GM12878 (cell line): ENCODE results near the gene PLCB4.

Source experiments
- EP300 ChIP-seq, 2 experiments: fragments of 150-350 bp in 1 of 2; IDR thresholded peaks; 2 replicates each; pipeline ENCODE4 v1.6.1; 2011 to 2012; ENCODE audit warnings: low read depth in 2 of 2, low read length in 2 of 2, borderline replicate concordance in 1 of 2, improper control_type of control experiment in 1 of 2, inconsistent platforms in 1 of 2; ENCODE audit not compliant: control insufficient read depth in 1 of 2
- ESRRA ChIP-seq: IDR thresholded peaks from 2 replicates; pipeline ENCODE4 v1.6.1; 2012; ENCODE audit warnings: mild to moderate bottlenecking, low read length, improper control_type of control experiment
- GABPA ChIP-seq: IDR thresholded peaks from 2 replicates; pipeline ENCODE4 v1.6.1; 2014; ENCODE audit warnings: antibody characterized with exemption, low read depth, mild to moderate bottlenecking, inconsistent platforms
- JUND ChIP-seq: IDR thresholded peaks from 2 replicates; pipeline ENCODE4 v1.6.1; 2012; ENCODE audit warnings: low read depth, mild to moderate bottlenecking, low read length, improper control_type of control experiment, moderate library complexity
- TF ChIP-seq, protein P1 (sequence below), 3 experiments: IDR thresholded peaks in 2 of 3; conservative IDR thresholded peaks in 1 of 3; 2 replicates each; pipeline ENCODE4 v1.5.1; 2011; ENCODE audit warnings: low read depth in 3 of 3, low read length in 3 of 3, mild to moderate bottlenecking in 3 of 3, control low read depth in 2 of 3, moderate library complexity in 2 of 3, inconsistent platforms in 1 of 3, mixed read lengths in 1 of 3; ENCODE audit not compliant: control insufficient read depth in 2 of 3, insufficient read depth in 1 of 3; ENCODE audit errors: extremely low read depth in 1 of 3
- TF ChIP-seq, protein P2 (sequence below): IDR thresholded peaks from 2 replicates; pipeline ENCODE4 v1.6.1; 2012; ENCODE audit warnings: low read depth, low read length, improper control_type of control experiment
- TF ChIP-seq, protein P3 (sequence below): fragments of 450-650 bp; IDR thresholded peaks from 2 replicates; pipeline ENCODE4 v1.6.1; 2017; ENCODE audit warnings: low read depth, mild to moderate bottlenecking, moderate library complexity

DNA sequence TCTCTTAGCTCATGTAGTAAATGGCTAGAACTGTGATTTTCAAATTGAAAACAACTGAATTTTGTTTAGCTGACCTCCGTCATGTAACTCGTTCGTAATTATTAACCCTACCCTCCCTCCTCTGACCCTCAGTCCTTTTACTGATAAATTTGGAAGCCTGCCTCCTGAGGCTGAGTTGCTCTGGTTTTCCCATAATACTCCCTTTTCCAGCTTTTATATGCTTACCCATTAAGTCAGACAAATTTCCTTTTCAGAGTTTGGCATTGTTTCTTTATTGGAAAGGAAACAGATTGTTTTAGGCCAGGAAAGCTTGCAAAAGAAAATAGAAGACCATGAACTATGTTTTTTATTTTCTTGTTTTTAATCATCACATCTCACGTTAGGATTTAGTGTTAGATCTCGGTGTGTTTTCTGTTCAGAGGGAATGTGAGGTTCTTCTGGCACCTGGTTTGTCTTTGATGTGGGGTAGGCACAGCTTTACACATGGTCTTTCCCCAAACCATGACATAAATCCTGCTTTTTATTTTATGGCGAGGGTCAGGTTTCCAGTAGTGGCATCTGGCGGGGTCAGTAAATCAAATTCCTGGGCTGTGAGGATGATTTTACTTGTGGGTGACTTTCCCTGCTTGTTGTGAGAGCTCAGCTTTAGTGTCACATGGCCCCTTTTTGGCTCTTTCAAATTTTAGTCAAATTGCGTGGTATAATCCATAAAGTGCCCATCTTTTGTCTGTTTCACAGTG, 24.5 kb downstream of the PLCB4 start:
- TF ChIP-seq GABPA (no peak), ESRRA (no peak), JUND (no peak), EP300 (IDR thresholded peaks at IDR 0.05; ENCODE audit: borderline replicate concordance in 1 of 2, control insufficient read depth in 1 of 2, low read depth in 2 of 2, low read length in 2 of 2) (no peak)
- TF ChIP-seq, protein P1, sequence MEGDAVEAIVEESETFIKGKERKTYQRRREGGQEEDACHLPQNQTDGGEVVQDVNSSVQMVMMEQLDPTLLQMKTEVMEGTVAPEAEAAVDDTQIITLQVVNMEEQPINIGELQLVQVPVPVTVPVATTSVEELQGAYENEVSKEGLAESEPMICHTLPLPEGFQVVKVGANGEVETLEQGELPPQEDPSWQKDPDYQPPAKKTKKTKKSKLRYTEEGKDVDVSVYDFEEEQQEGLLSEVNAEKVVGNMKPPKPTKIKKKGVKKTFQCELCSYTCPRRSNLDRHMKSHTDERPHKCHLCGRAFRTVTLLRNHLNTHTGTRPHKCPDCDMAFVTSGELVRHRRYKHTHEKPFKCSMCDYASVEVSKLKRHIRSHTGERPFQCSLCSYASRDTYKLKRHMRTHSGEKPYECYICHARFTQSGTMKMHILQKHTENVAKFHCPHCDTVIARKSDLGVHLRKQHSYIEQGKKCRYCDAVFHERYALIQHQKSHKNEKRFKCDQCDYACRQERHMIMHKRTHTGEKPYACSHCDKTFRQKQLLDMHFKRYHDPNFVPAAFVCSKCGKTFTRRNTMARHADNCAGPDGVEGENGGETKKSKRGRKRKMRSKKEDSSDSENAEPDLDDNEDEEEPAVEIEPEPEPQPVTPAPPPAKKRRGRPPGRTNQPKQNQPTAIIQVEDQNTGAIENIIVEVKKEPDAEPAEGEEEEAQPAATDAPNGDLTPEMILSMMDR (IDR thresholded peaks at IDR 0.05 in 2 of 3, conservative IDR thresholded peaks at IDR 0.05 in 1 of 3; ENCODE audit: control insufficient read depth in 2 of 3, extremely low read depth in 1 of 3, insufficient read depth in 1 of 3, low read depth in 3 of 3, low read length in 3 of 3) = no peak
- TF ChIP-seq, protein P2, sequence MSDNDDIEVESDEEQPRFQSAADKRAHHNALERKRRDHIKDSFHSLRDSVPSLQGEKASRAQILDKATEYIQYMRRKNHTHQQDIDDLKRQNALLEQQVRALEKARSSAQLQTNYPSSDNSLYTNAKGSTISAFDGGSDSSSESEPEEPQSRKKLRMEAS = no peak
- TF ChIP-seq, protein P3, sequence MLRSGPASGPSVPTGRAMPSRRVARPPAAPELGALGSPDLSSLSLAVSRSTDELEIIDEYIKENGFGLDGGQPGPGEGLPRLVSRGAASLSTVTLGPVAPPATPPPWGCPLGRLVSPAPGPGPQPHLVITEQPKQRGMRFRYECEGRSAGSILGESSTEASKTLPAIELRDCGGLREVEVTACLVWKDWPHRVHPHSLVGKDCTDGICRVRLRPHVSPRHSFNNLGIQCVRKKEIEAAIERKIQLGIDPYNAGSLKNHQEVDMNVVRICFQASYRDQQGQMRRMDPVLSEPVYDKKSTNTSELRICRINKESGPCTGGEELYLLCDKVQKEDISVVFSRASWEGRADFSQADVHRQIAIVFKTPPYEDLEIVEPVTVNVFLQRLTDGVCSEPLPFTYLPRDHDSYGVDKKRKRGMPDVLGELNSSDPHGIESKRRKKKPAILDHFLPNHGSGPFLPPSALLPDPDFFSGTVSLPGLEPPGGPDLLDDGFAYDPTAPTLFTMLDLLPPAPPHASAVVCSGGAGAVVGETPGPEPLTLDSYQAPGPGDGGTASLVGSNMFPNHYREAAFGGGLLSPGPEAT = no peak
